HG02970 (cell line): ENCODE data around the gene TFEB.

Source experiments
- ATAC-seq: cut with Tn5 transposase; IDR thresholded peaks from one replicate; pipeline ENCODE4 v1.9.1; 2021; ENCODE audit warnings: mild to moderate bottlenecking, moderate library complexity, moderate number of reproducible peaks; ENCODE audit not compliant: unreplicated experiment, low FRiP score

Gene TFEB

GRCh38 chr6:41735427-41736185, at the start of gene TFEB:
Gene TFEB (minus strand): TSS chr6:41735608. CDS start chr6:41691213, 44,395 bp downstream.
- ATAC-seq = peak; percentile 44

GRCh38 chr6:41784581-41785171, 49.3 kb upstream of the TFEB start:
- ATAC-seq = no peak

- no peak for ATAC-seq
These were observed 47.8 kb upstream of the TFEB start for GRCh38 chr6:41783106-41783780.

GRCh38 chr6:41781366-41781730, 45.9 kb upstream of the TFEB start:
- ATAC-seq = no peak

- no peak for ATAC-seq
These were observed 45.4 kb upstream of the TFEB start, which contains the start of gene PRICKLE4 for GRCh38 chr6:41780551-41781365. Gene PRICKLE4 (plus strand): TSS chr6:41780782. CDS start chr6:41783474, 2,692 bp downstream.

- ATAC-seq = peak; percentile 95
These were observed 44.6 kb upstream of the TFEB start, which contains the start of gene FRS3 for GRCh38 chr6:41779788-41780550. Gene FRS3 (minus strand): TSS chr6:41779900. CDS start chr6:41776987, 2,913 bp downstream.

GRCh38 chr6:41779336-41779735, 43.9 kb upstream of the TFEB start:
- ATAC-seq = no peak

- ATAC-seq = no peak
These were observed 43.5 kb upstream of the TFEB start for GRCh38 chr6:41778895-41779294.

- ATAC-seq = no peak
These were observed 42.3 kb upstream of the TFEB start for GRCh38 chr6:41777551-41778285.

GRCh38 chr6:41775293-41775882, 40.0 kb upstream of the TFEB start:
- ATAC-seq = no peak

- ATAC-seq = no peak
These were observed 39.4 kb upstream of the TFEB start for GRCh38 chr6:41774841-41775240.

GRCh38 chr6:41771058-41771983, 35.9 kb upstream of the TFEB start:
- ATAC-seq = no peak

GRCh38 chr6:41770381-41771057, 35.1 kb upstream of the TFEB start:
- ATAC-seq = no peak

- ATAC-seq = no peak
These were observed 34.0 kb upstream of the TFEB start for GRCh38 chr6:41769376-41769775.

- ATAC-seq = no peak
These were observed 33.3 kb upstream of the TFEB start for GRCh38 chr6:41768545-41769308.

- ATAC-seq = no peak
These were observed 31.9 kb upstream of the TFEB start for GRCh38 chr6:41767112-41767833.
